CD14-positive monocyte (primary cell): ENCODE data around the gene TFPI2. TPM values are rescaled to one million over a fixed set of nuclear protein-coding genes. Genes with fewer than 3 reads are reported as not detected.

ENCODE experiments used
- DNase-seq, 3 donors: peaks; one replicate each; pipeline ENCODE4 v3.0.0-alpha.2; 2011 to 2022
- H2AFZ ChIP-seq: 2 replicates; pipeline ENCODE4 v1.6.0; 2012; ENCODE audit warnings: mild to moderate bottlenecking, low read depth, low read length, inconsistent platforms; ENCODE audit not compliant: insufficient read depth, poor library complexity, severe bottlenecking
- H3K27ac ChIP-seq, 2 donors: 1 replicate in 1 of 2; 2 replicates in 1 of 2; pipeline ENCODE4 v1.5.1; 2012 to 2013; ENCODE audit warnings: low read length in 2 of 2, control low read depth in 1 of 2, inconsistent platforms in 1 of 2, low read depth in 1 of 2, mild to moderate bottlenecking in 1 of 2
- H3K27me3 ChIP-seq, 2 donors: one replicate each; pipeline versions ENCODE4 v1.6.0 to v1.6.1; 2011 to 2013; ENCODE audit warnings: low read length in 2 of 2; ENCODE audit not compliant: control insufficient read depth in 2 of 2, insufficient read depth in 2 of 2
- H3K36me3 ChIP-seq, 2 donors: replicated peaks in 1 of 2; 1 replicate in 1 of 2; 2 replicates in 1 of 2; pipeline versions ENCODE4 v1.5.1 to v1.6.1; 2012 to 2013; ENCODE audit warnings: low read length in 2 of 2, control low read depth in 1 of 2, inconsistent platforms in 1 of 2, mild to moderate bottlenecking in 1 of 2; ENCODE audit not compliant: insufficient read depth in 2 of 2, control insufficient read depth in 1 of 2
- H3K4me1 ChIP-seq, 2 donors: 1 replicate in 1 of 2; 2 replicates in 1 of 2; pipeline versions ENCODE4 v1.5.1 to v1.6.1; 2012 to 2013; ENCODE audit warnings: low read length in 2 of 2, control low read depth in 1 of 2, inconsistent platforms in 1 of 2, mild to moderate bottlenecking in 1 of 2, moderate library complexity in 1 of 2; ENCODE audit not compliant: insufficient read depth in 2 of 2, control insufficient read depth in 1 of 2
- H3K4me2 ChIP-seq: replicated peaks from 2 replicates; pipeline ENCODE3; 2012; ENCODE audit warnings: low read length, moderate library complexity, mild to moderate bottlenecking; ENCODE audit not compliant: poor library complexity, severe bottlenecking; ENCODE audit errors: extremely low read depth
- H3K4me3 ChIP-seq, 3 experiments: fragments of 200-600 bp in 1 of 3; sonication (generic) in 1 of 3; replicated peaks in 1 of 3; 1 replicate in 2 of 3; 2 replicates in 1 of 3; pipeline ENCODE4 v1.5.1; 2011 to 2013; ENCODE audit warnings: low read length in 3 of 3, mild to moderate bottlenecking in 3 of 3, control low read depth in 2 of 3, low read depth in 2 of 3, inconsistent platforms in 1 of 3, moderate library complexity in 1 of 3
- H3K79me2 ChIP-seq: 2 replicates; pipeline ENCODE4 v1.6.0; 2012; ENCODE audit warnings: mild to moderate bottlenecking, control low read depth, inconsistent platforms, low read length, moderate library complexity; ENCODE audit not compliant: insufficient read depth
- H3K9ac ChIP-seq: 2 replicates; pipeline ENCODE4 v1.6.0; 2017; ENCODE audit warnings: low read length, mild to moderate bottlenecking; ENCODE audit not compliant: insufficient read depth, poor library complexity, severe bottlenecking
- H3K9me3 ChIP-seq, 2 donors: replicated peaks in 1 of 2; 1 replicate in 1 of 2; 2 replicates in 1 of 2; pipeline versions ENCODE4 v1.5.1 to v1.6.1; 2012 to 2013; ENCODE audit warnings: low read length in 2 of 2, control low read depth in 1 of 2; ENCODE audit not compliant: control insufficient read depth in 1 of 2, insufficient read depth in 1 of 2
- H4K20me1 ChIP-seq: 2 replicates; pipeline ENCODE4 v1.6.0; 2012; ENCODE audit warnings: mild to moderate bottlenecking, low read length, control low read depth, moderate library complexity; ENCODE audit not compliant: insufficient read depth
- H3K27ac Mint-ChIP-seq, 7 donors: one replicate each; pipeline ENCODE4 v1.8.0; 2020; ENCODE audit warnings: mild to moderate bottlenecking in 7 of 7, mixed read lengths in 7 of 7, moderate library complexity in 6 of 7, inconsistent platforms in 2 of 7
- H3K27me3 Mint-ChIP-seq, 3 donors: one replicate each; pipeline ENCODE4 v1.8.0; 2021 to 2022; ENCODE audit warnings: low read depth in 3 of 3, mild to moderate bottlenecking in 3 of 3, mixed read lengths in 3 of 3, moderate library complexity in 3 of 3, inconsistent platforms in 1 of 3
- H3K36me3 Mint-ChIP-seq, 2 donors: one replicate each; pipeline ENCODE4 v1.8.0; 2020; ENCODE audit warnings: mixed read lengths in 2 of 2, inconsistent platforms in 1 of 2, mild to moderate bottlenecking in 1 of 2
- H3K4me1 Mint-ChIP-seq: one replicate; pipeline ENCODE4 v1.8.0; 2020; ENCODE audit warnings: mild to moderate bottlenecking, mixed read lengths
- H3K4me3 Mint-ChIP-seq, 2 donors: one replicate each; pipeline ENCODE4 v1.8.0; 2020; ENCODE audit warnings: mild to moderate bottlenecking in 2 of 2, mixed read lengths in 2 of 2, moderate library complexity in 1 of 2
- H3K9me3 Mint-ChIP-seq, 7 donors: one replicate each; pipeline ENCODE4 v1.8.0; 2020 to 2022; ENCODE audit warnings: mixed read lengths in 7 of 7, mild to moderate bottlenecking in 6 of 7, moderate library complexity in 6 of 7, inconsistent platforms in 2 of 7
- CTCF ChIP-seq: fragments of 200-600 bp; IDR thresholded peaks from one replicate; pipeline ENCODE4 v1.8.0; 2022; ENCODE audit warnings: antibody characterized with exemption, mild to moderate bottlenecking
- WGBS: methylation state at CpG from one replicate; pipeline ENCODE4 v1.1.5; 2013; ENCODE audit warnings: missing lambda C conversion rate; ENCODE audit not compliant: insufficient coverage; 5-methylcytosine and 5-hydroxymethylcytosine counted together
- intact Hi-C, 2 donors: fragments of 100-400 bp; cut with micrococcal nuclease; formaldehyde crosslinking; loops; one replicate each; pipeline versions ENCODE4 v1.15.0 to v1.15.1; 2023
- polyA plus RNA-seq, 3 donors: library from polyadenylated mRNA; depleted of rRNA in 1 of 3; unstranded in 2 of 3; stranded (reverse) in 1 of 3; fragments of 300-500 nt in 2 of 3; fragments of >200 nt in 1 of 3; fragmentation: Illumina TruSeq in 2 of 3; gene quantifications; 1 replicate in 2 of 3; 2 replicates in 1 of 3; pipeline ENCODE4 v1.2.3, GENCODE V29; 2012 to 2021

The TFPI2 gene
- polyA plus RNA-seq, 3 donors, result not detected

GRCh38 chr7:93838966-93839365 lies 51.6 kb downstream of the TFPI2 start:
- Mint-ChIP-seq H3K27me3 (peaks cover 0 to 1% (median 0%) of the 10 kb centered on the region in 3 donors), H3K27ac (no peak overlapping the region), H3K4me3 (no peak overlapping the region), H3K9me3 (peaks cover 0 to 2% (median 0%) of the 10 kb centered on the region in 7 donors), H3K36me3 (no peaks in the 10 kb centered on the region), H3K4me1 (no peaks in the 10 kb centered on the region)
- H3K79me2 ChIP-seq, result no peaks in the 10 kb centered on the region
- intact Hi-C loops, result no loop called here
- no peak for TF ChIP-seq CTCF
- no peak overlapping the region for H3K9ac ChIP-seq
- no peak overlapping the region for H3K4me2 ChIP-seq
- no peak overlapping the region for H2AFZ ChIP-seq
- H4K20me1 ChIP-seq, result no peaks in the 10 kb centered on the region
- no peak overlapping the region for H3K4me3 ChIP-seq
- H3K27ac ChIP-seq, result no peak overlapping the region
- no peaks in the 10 kb centered on the region for H3K36me3 ChIP-seq
- no CpG with 5 or more reads among the region's 1 CpG for WGBS
- no peak for DNase-seq
- H3K9me3 ChIP-seq, result no peaks in the 10 kb centered on the region
- no peaks in the 10 kb centered on the region for H3K27me3 ChIP-seq
- H3K4me1 ChIP-seq, result no peaks in the 10 kb centered on the region

DNA sequence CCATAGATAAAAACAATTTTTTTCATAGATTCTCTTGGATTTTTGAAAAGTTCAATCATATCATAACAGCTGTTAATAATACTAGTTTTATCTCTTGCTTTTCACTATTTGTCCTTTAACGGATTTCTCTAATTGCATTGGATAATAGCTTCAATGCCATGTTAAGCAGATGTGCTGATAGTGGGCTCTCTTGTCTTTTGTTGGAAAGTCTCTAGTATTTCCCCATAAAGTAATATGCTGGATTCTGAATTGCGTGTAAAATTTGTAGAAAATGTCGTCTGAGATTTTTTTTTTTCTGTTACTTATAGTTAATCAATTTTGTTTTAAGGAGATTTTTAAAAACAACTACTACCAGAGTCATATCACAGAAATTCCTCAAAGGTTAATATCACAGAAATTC lies 53.3 kb downstream of the TFPI2 start:
- DNase-seq, result no peak
- TF ChIP-seq CTCF, result no peak
- no peaks in the 10 kb centered on the region for H3K79me2 ChIP-seq
- H4K20me1 ChIP-seq, result no peaks in the 10 kb centered on the region
- H3K27ac ChIP-seq, result no peak overlapping the region
- no peak overlapping the region for H2AFZ ChIP-seq
- H3K27me3 ChIP-seq, result no peaks in the 10 kb centered on the region
- H3K4me1 Mint-ChIP-seq, result no peaks in the 10 kb centered on the region
- intact Hi-C loops, result no loop called here
- H3K36me3 ChIP-seq, result no peaks in the 10 kb centered on the region
- H3K27me3 Mint-ChIP-seq, result peaks cover 0 to 1% (median 0%) of the 10 kb centered on the region in 3 donors
- H3K36me3 Mint-ChIP-seq, result no peaks in the 10 kb centered on the region
- H3K4me2 ChIP-seq, result no peak overlapping the region
- H3K9me3 ChIP-seq, result no peaks in the 10 kb centered on the region
- no peak overlapping the region for H3K4me3 ChIP-seq
- H3K27ac Mint-ChIP-seq, result no peak overlapping the region
- H3K4me1 ChIP-seq, result no peaks in the 10 kb centered on the region
- WGBS, result no CpG with 5 or more reads among the region's 3 CpGs
- H3K4me3 Mint-ChIP-seq, result no peak overlapping the region
- H3K9me3 Mint-ChIP-seq, result peaks cover 0 to 2% (median 0%) of the 10 kb centered on the region in 7 donors
- H3K9ac ChIP-seq, result no peak overlapping the region
